ENCODE results near the gene TIGD2.

GRCh38 chr4:89129080-89129640 lies 17.8 kb downstream of the TIGD2 start:
- no peak for TF ChIP-seq CTCF (IDR thresholded peaks at IDR 0.05)
- TF ChIP-seq EP300 (IDR thresholded peaks at IDR 0.05) = no peak
- TF ChIP-seq POLR2AphosphoS5 (IDR thresholded peaks at IDR 0.05) = no peak
- TF ChIP-seq POLR2A (IDR thresholded peaks at IDR 0.05) = no peak
